GM12878 (cell line): ENCODE data around the gene CLNK. TPM values are rescaled to one million over a fixed set of nuclear protein-coding genes. Genes with fewer than 3 reads are reported as not detected.

ENCODE experiments used
- ATAC-seq: fragments of 200-7000 bp; cut with Tn5 transposase; 3 replicates; pipeline ENCODE4 v1.9.1; 2020; ENCODE audit warnings: mild to moderate bottlenecking, moderate library complexity
- BruUV-seq: library from RNA; stranded (reverse); fragments of 400-500 nt; replicated peaks from 2 replicates; lab custom pipeline; 2021; lab: Mats Ljungman, UMichigan
- CTCF ChIA-PET: fragments of 300-600 bp; sonication (Branson Sonifier 250); formaldehyde crosslinking; extraction: SDS; loops from one replicate; lab custom pipeline; 2021; ENCODE audit warnings: inconsistent platforms; lab: Yijun Ruan, JAX
- POLR2A ChIA-PET: fragments of 350-600 bp; formaldehyde crosslinking; extraction: SDS; loops from one replicate; lab custom pipeline; 2021; ENCODE audit warnings: inconsistent platforms; lab: Charles Lee
- RAD21 ChIA-PET: fragments of 300-600 bp; sonication (Branson Sonifier 250); formaldehyde crosslinking; loops from one replicate; lab custom pipeline; 2023; ENCODE audit warnings: antibody characterized with exemption; ENCODE audit not compliant: unreplicated experiment; lab: Charles Lee
- SMC1A ChIA-PET: fragments of 300-600 bp; sonication (Branson Sonifier 250); formaldehyde crosslinking; loops from one replicate; lab custom pipeline; 2023; ENCODE audit not compliant: unreplicated experiment, uncharacterized antibody; lab: Charles Lee
- DNase-seq: peaks from one replicate; pipeline ENCODE4 v3.0.0-alpha.2; 2011; ENCODE audit warnings: low read depth, low spot score
- FAIRE-seq: peaks from 3 replicates; lab custom pipeline; 2011; peaks lifted over from hg19 to GRCh38; lab: Jason Lieb, UNC
- H2AFZ ChIP-seq: 2 replicates; pipeline ENCODE4 v1.6.0; 2011; ENCODE audit warnings: low read depth, low read length, control low read depth; ENCODE audit not compliant: control insufficient read depth
- H3K27ac ChIP-seq: 2 replicates; pipeline ENCODE4 v1.5.1; 2011; ENCODE audit warnings: control low read depth; ENCODE audit not compliant: control insufficient read depth, insufficient read depth
- H3K27me3 ChIP-seq, 2 experiments: replicated peaks in 1 of 2; 2 replicates each; pipeline versions ENCODE4 v1.6.0 to v1.6.1; 2011; ENCODE audit warnings: low read length in 1 of 2; ENCODE audit not compliant: control insufficient read depth in 2 of 2, insufficient read depth in 2 of 2
- H3K36me3 ChIP-seq, 2 experiments: 2 replicates each; pipeline ENCODE4 v1.5.1; 2011; ENCODE audit warnings: low read length in 1 of 2; ENCODE audit not compliant: control insufficient read depth in 2 of 2, insufficient read depth in 2 of 2
- H3K4me1 ChIP-seq: 2 replicates; pipeline ENCODE4 v1.6.1; 2011; ENCODE audit warnings: mild to moderate bottlenecking, low read length, moderate library complexity, mixed read lengths; ENCODE audit not compliant: control insufficient read depth, insufficient read depth
- H3K4me2 ChIP-seq: 2 replicates; pipeline ENCODE4 v1.6.0; 2011; ENCODE audit warnings: control low read depth; ENCODE audit not compliant: control insufficient read depth, insufficient read depth
- H3K4me3 ChIP-seq: fragments of 200-600 bp; sonication (generic); 2 replicates; pipeline ENCODE4 v1.5.1; 2016
- H3K79me2 ChIP-seq: 2 replicates; pipeline ENCODE4 v1.6.0; 2011; ENCODE audit warnings: low read length; ENCODE audit not compliant: control insufficient read depth, insufficient read depth
- H3K9ac ChIP-seq: 2 replicates; pipeline ENCODE4 v1.8.0; 2011; ENCODE audit warnings: low read length, control low read depth, mixed read lengths; ENCODE audit not compliant: control insufficient read depth, insufficient read depth
- H3K9me3 ChIP-seq: replicated peaks from 3 replicates; pipeline ENCODE4 v1.5.1; 2011; ENCODE audit warnings: mild to moderate bottlenecking, low read length; ENCODE audit not compliant: control insufficient read depth, insufficient read depth
- H4K20me1 ChIP-seq: 2 replicates; pipeline ENCODE4 v1.6.0; 2011; ENCODE audit not compliant: control insufficient read depth, insufficient read depth
- BMI1 ChIP-seq: fragments of 450-650 bp; IDR thresholded peaks from 2 replicates; pipeline ENCODE4 v1.6.1; 2016; ENCODE audit warnings: mild to moderate bottlenecking, moderate library complexity, borderline replicate concordance
- CREB1 ChIP-seq: IDR thresholded peaks from 2 replicates; pipeline ENCODE4 v1.6.1; 2012; ENCODE audit warnings: low read depth, mild to moderate bottlenecking, inconsistent platforms
- FOS ChIP-seq: IDR thresholded peaks from 3 replicates; pipeline ENCODE4 v1.6.1; 2011; ENCODE audit warnings: borderline replicate concordance; ENCODE audit not compliant: insufficient read length; ENCODE audit errors: extremely low read depth
- HDGF ChIP-seq: fragments of 450-650 bp; IDR thresholded peaks from 2 replicates; pipeline ENCODE4 v1.6.1; 2016; ENCODE audit warnings: antibody characterized with exemption
- IRF4 ChIP-seq: IDR thresholded peaks from 2 replicates; pipeline ENCODE4 v1.6.1; 2011; ENCODE audit warnings: low read depth, low read length
- NFXL1 ChIP-seq: fragments of 450-650 bp; IDR thresholded peaks from 2 replicates; pipeline ENCODE4 v1.6.1; 2017; ENCODE audit warnings: antibody characterized with exemption, mild to moderate bottlenecking, borderline replicate concordance
- NRF1 ChIP-seq: conservative IDR thresholded peaks from 2 replicates; pipeline ENCODE4 v1.6.1; 2011; ENCODE audit warnings: mild to moderate bottlenecking, low read depth, low read length, improper control_type of control experiment
- RUNX3 ChIP-seq: IDR thresholded peaks from 2 replicates; pipeline ENCODE4 v1.6.1; 2012; ENCODE audit warnings: low read length, inconsistent platforms
- SIN3A ChIP-seq: IDR thresholded peaks from 2 replicates; pipeline ENCODE4 v1.6.1; 2012; ENCODE audit warnings: low read depth, low read length, improper control_type of control experiment
- ZNF207 ChIP-seq: fragments of 450-650 bp; IDR thresholded peaks from 2 replicates; pipeline ENCODE4 v1.6.1; 2014; ENCODE audit warnings: antibody characterized with exemption, mild to moderate bottlenecking, borderline replicate concordance
- WGBS: methylation state at CpG from one replicate; pipeline ENCODE4 v1.1.6; 2016; ENCODE audit warnings: low lambda C conversion rate; ENCODE audit not compliant: insufficient replicate concordance, insufficient coverage; ENCODE audit errors: missing lambda C conversion rate; 5-methylcytosine and 5-hydroxymethylcytosine counted together
- in situ Hi-C: fragments of 300-500 bp; cut with MboI; formaldehyde crosslinking; loops from 9 replicates; pipeline ENCODE4 v1.14.3; 2018; ENCODE audit warnings: mixed read lengths
- intact Hi-C: fragments of 100-400 bp; cut with micrococcal nuclease; formaldehyde crosslinking; loops from one replicate; pipeline ENCODE4 v1.14.2; 2022; ENCODE audit not compliant: unreplicated experiment
- polyA plus RNA-seq, 11 experiments: library from polyadenylated mRNA; depleted of rRNA in 4 of 11; unstranded in 6 of 11; stranded (reverse) in 5 of 11; fragments of >200 nt; fragmentation: Nextera tagmentation in 4 of 11; fragmentation: Illumina TruSeq in 1 of 11; extraction: Ambion mirVana in 4 of 11; extraction: Trizol in 1 of 11; gene quantifications; 1 replicate in 1 of 11; 2 replicates in 10 of 11; pipeline versions ENCODE4 v1.2.1 to v1.2.3, GENCODE V29; 2011 to 2016; ENCODE audit warnings: inconsistent platforms in 2 of 11, missing spikeins in 2 of 11, low read depth in 1 of 11
- total RNA-seq, 4 experiments: library from RNA; depleted of rRNA in 3 of 4; stranded (reverse); fragments of >200 nt in 3 of 4; fragmentation: Illumina TruSeq in 1 of 4; extraction: Trizol in 1 of 4; gene quantifications; 2 replicates each; pipeline versions ENCODE4 v1.2.1 to v1.2.3, GENCODE V29; 2013 to 2021
- TF ChIP-seq, protein P1 (sequence below): fragments of 450-650 bp; IDR thresholded peaks from 2 replicates; pipeline ENCODE4 v1.6.1; 2016; ENCODE audit warnings: mild to moderate bottlenecking

Gene CLNK
- total and polyA plus RNA-seq, 10 of the 15 experiments (the other 5 are each of a cell fraction or from before 2014, with no cell fraction given): 2.1 to 14.3 (median 2.7) TPM

DNA sequence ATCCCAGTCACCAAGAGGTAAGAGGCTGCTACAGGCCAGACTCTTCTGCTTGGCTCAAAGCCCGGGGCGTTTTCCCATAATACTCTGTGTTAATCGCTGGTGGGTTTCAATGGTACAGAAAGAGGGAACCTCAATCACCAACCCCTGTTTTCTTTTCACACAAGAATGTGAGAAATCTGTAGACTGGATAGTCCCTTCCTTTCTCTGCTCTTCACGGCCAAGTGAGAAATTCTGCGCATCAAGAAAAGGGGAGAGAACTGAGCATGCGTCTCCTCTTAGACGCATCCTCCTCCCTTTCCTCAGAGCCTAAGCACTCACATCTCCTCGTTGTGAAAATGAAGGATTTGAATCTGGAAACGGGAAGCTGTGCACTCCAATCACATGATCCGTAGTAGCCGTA lies 64.7 kb downstream of the CLNK start:
- BruUV-seq: no TSS peak
- DNase-seq: no peak
- WGBS: 73% methylated on average over 10 of the region's 11 CpGs
- H3K4me1 ChIP-seq: no peaks in the 10 kb centered on the region
- intact Hi-C loops (loop anchor here (5.0 to 10.0 kb wide), 2 partner anchors 185 to 447 kb away; no protein-coding TSS in a partner anchor), in situ Hi-C loops (no loop called here)
- H3K79me2 ChIP-seq: no peaks in the 10 kb centered on the region
- H3K4me3 ChIP-seq: no peak overlapping the region
- TF ChIP-seq NFXL1 (no peak), ZNF207 (no peak), IRF4 (no peak), CREB1 (no peak), HDGF (no peak), BMI1 (no peak), FOS (no peak), SIN3A (no peak), RUNX3 (no peak), NRF1 (no peak)
- TF ChIP-seq, protein P1, sequence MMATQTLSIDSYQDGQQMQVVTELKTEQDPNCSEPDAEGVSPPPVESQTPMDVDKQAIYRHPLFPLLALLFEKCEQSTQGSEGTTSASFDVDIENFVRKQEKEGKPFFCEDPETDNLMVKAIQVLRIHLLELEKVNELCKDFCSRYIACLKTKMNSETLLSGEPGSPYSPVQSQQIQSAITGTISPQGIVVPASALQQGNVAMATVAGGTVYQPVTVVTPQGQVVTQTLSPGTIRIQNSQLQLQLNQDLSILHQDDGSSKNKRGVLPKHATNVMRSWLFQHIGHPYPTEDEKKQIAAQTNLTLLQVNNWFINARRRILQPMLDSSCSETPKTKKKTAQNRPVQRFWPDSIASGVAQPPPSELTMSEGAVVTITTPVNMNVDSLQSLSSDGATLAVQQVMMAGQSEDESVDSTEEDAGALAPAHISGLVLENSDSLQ: no peak
- ChIA-PET RAD21 (interaction anchor here (1.1 to 1.4 kb wide), 3 partner anchors 13 to 805 kb away, joined by 3 to 5 read pairs (median 3); no protein-coding TSS in a partner anchor), CTCF (interaction anchor here (0.9 to 1.0 kb wide), 2 partner anchors 12 to 38 kb away, joined by 4 read pairs; no protein-coding TSS in a partner anchor), POLR2A (no interaction called here), SMC1A (interaction anchor here (0.8 to 1.0 kb wide), 3 partner anchors 123 to 598 kb away, joined by 3 read pairs; no protein-coding TSS in a partner anchor)
- no peak overlapping the region for H3K4me2 ChIP-seq
- H3K27ac ChIP-seq: no peak overlapping the region
- H3K9me3 ChIP-seq: no peaks in the 10 kb centered on the region; the same call in 2 of the 3 replicates
- no peak overlapping the region for H2AFZ ChIP-seq
- FAIRE-seq: no peak
- H3K36me3 ChIP-seq: no peaks in the 10 kb centered on the region
- H3K9ac ChIP-seq: no peak overlapping the region
- H3K27me3 ChIP-seq: no peaks in the 10 kb centered on the region
- H4K20me1 ChIP-seq: no peaks in the 10 kb centered on the region
- no peak for ATAC-seq
